NB4 (cell line): ENCODE data around the gene RASA4.
"Not testable (repeated sequence)": the region's sequence is repeated elsewhere in the genome, so short reads cannot be mapped to it uniquely, and the experiment has no call there.

Source experiments
- DNase-seq: peaks from one replicate; pipeline ENCODE4 v3.0.0; 2010; ENCODE audit warnings: low read depth
- H3K4me3 ChIP-seq: one replicate; pipeline ENCODE4 v1.5.1; 2011; ENCODE audit warnings: mild to moderate bottlenecking, low read depth, low read length, moderate library complexity

RASA4 gene

DNA sequence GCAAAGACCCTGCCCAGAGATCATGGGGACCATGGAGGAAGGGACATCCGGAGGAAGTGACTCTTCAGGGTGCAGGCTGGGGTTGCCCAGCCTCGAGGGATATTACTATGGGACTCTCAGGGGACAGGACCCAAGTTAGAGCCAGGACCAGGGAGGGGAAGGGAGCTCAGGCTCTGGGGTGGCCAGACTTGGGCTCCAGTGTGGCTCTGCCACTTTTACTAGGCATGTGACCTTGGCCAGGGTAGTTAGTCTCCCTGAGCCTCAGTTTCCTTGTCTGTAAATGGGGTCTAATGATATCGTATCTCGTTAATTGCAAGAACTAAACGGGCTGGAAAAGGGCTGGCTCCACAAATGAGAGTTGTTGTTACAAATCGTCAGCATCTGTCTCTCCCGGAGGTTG lies 6.1 kb downstream of the RASA4 start:
- not testable (repeated sequence) for DNase-seq, H3K4me3 ChIP-seq

DNA sequence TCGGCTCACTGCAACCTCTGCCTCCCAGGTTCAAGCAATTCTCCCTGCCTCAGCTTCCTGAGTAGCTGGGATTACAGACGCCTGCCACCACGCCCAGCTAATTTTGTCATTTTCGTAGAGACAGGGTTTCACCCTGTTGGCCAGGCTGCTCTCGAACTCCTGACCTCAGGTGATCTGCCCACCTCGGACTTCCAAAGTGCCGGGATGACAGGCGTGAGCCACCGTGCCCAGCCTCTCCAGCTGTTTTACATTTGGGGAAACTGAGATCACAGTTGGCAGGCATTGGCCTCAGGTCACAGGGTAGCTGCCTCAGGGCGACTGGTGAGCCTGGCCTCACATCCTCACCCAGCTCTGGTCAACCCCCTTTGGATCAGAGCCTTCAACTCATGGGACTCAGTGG lies 6.8 kb downstream of the RASA4 start:
- DNase-seq, H3K4me3 ChIP-seq: not testable (repeated sequence)

DNA sequence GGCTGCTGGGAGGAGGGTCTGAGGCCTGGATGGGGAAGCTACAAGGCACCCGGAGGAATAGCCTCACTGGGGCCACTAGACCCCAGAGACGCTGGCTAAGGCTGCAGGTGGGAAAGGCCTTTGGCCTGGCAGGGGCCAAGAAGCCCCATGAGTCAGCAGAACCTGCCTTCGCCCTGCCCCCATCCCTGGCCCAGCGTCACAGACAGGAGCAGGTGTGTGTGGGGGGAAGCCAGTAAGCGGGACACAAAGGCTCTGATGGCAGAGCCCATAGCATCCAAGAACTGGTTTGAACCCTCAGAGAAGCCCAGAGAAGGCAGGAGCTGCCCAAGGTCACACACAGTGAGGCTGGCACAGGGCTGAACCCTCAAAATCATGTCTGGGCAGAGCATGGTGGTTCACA lies 9.7 kb downstream of the RASA4 start:
- not testable (repeated sequence) for H3K4me3 ChIP-seq, DNase-seq

DNA sequence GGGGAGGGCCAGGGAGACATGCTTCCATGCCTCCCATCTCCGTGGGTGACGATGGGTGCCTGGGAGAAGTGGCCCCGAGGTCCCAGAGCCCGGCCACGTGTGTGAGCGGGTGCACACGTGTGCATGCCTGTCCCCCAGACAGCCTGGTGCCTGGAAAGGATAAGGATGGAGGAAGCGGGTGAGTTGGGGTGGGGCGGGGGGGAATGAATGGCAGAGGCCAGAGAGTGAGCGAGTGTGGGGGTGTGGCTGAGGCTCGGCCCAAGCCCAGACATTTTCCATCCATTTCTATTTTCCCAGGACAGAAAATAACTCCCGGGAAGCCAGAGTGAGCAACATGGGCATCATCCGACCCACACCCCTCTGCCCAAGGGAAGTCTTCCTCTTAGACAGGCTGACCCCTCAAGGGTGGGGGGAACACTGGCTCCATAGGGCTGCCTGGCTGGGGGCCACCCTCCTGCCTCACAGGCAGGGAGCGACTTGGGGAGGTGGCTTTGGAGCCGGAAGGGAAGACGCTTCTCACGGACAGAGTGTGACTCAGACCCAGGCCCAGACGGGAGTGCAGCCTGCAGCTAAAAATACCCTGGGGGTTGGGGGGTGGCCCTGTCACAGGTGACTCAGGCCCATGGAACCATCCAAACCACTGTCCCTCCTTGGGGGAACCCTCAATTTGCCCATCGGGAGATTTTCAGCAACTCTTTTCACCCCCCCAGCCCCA lies 12.0 kb downstream of the RASA4 start:
- DNase-seq, H3K4me3 ChIP-seq: not testable (repeated sequence)

DNA sequence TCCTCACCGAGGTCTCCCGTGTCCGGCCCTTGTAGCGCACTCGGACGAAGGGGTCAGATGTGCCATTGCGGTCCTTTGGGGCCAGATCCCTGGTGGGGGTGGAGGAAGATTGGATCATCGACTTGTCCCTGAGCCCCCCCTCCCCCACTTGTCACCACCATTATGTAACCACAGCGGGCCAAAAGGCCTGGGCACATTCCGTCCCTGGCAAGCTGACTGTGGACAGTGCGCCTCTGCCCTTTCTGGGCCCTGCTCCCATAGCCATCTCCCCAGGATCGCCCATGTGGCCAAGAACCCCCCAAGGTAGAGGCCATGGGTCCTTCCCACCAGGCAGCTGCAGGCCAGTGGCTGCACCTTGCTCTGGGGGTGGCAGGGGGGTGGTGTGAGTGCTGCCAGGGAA lies 14.2 kb downstream of the RASA4 start:
- not testable (repeated sequence) for DNase-seq, H3K4me3 ChIP-seq

DNA sequence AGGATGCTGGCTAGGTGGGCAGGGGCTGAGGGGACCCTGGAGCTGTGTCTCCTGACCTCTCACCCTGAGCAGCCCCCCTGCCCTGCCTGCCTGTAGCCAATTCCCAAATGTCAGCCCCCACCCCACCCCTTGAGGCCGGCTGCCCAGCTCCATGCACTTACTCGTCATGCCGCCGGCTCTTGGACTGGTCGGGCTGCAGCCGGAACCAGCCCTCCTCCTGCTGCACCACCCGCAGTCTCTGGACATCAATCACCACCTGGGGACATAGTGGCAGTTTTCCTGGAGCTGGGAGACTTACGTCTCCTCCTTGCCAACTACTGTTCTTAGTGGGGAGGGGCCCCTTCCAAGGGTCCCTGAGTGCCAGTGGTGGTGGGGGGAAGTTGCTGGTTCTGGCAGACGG lies 16.9 kb downstream of the RASA4 start:
- not testable (repeated sequence) for H3K4me3 ChIP-seq, DNase-seq

DNA sequence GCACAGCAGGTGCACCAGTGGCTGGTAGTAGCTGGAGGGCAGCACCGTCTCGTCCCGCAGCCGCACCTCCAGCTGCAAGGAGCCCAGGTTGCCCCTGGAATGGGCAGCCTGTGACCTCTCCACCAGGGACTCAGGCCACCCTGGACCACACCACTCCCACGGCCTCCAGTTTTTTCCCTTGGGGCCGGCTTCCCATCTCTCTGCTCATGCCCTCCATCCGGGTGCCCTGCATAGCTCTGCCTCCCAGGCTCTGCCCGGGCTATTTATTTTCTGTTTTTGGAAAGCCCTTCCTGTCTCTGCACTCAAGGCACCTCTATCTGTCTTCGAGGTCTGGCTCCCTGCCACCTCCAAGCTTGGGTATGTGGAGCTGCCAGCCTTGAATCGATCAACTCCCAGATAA lies 20.5 kb downstream of the RASA4 start:
- not testable (repeated sequence) for DNase-seq, H3K4me3 ChIP-seq

DNA sequence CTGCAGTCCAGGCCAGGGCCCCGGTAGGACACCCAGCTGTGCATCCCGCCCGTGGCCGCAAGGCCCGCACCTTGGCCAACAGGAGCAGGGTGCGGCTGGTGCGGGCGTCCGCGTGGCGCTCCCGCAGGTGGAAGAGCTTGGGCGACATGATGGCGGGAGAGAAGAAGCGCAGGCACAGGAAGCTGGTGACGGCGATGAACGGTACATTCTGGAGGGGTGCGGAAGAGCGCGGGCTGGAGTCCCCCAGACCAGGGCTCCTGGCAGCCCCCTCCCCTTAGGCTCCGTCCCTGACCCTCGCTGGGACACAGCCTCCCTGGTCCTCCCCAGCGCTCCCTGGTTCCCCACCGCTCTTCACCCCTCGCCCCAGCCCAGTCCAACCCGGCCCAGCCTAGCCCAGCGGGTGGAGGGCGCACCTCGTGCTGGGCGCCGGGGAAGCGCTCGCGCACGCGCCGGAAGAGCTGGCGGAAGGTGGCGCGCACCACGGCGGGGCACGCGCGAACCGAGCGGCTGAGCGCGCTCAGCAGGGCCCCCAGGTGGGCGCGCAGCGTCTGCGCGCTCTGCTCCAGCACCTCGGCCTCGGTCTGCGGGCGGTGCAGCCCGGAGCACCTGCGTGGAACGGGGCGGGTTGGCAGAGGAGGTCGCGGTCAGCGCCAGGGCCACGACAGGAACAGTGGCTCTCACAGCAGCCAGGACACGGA lies 22.8 kb downstream of the RASA4 start:
- not testable (repeated sequence) for H3K4me3 ChIP-seq, DNase-seq

DNA sequence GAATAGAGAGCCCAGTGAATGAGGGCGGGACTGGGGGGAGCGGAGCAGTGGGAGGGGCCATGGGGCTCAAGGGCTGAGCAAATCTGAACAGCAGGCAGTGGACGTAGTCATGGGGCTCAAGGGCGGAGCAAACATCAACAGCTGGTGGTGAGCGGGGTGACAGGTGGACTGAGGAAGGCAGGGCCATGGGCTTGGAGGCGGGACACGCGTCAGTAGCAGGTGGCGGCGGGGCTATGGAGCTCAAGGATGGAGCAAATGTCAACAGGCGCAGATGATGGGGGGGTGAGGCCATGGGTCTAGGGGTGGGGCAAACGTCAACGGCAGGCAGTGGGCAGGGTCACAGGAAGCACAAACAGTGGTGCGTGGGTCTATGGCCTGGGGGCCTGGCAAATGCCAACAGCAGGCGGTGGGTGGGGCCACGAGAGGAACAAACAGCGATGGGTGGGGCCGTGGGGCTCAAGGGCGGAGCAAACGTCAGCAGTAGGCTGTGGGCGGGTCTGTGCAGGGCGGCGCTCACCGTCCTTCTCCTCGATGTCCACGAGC lies 24.0 kb downstream of the RASA4 start:
- DNase-seq, H3K4me3 ChIP-seq: not testable (repeated sequence)

DNA sequence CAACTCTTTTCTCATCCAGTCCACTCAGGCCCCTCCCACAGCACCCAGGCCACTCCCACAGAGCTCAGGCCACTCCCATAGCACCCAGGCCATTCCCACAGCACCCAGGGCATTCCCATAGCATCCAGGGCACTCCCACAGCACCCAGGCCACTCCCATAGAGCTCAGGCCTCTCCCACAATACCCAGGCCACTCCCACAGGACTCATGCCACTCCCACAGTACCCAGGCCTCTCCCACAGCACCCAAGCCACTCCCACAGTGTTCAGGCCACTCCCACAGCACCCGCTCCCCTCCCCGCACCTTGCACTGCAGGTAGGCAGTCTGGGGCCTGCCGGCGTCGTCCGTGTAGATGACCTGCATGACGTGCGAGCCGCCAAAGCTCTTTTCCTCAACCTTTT lies 26.7 kb downstream of the RASA4 start:
- not testable (repeated sequence) for H3K4me3 ChIP-seq, DNase-seq

DNA sequence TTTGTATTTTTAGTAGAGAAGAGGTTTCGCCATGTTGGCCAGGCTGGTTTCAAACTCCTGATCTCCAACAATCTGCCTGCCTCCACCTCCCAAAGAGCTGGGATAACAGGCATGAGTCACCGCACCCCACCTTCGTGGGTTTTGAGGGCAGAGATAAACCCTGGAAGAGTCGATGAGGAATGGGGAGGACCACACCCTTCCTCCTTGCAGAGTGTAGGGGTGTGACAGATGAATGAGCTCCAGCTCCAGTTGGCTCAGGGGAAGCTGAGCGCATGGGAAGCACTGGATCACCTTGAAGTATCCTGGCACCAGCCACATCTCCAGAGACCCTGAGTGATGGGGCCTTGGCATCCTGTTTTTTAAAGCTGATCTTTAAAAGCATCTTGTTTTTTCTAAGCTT lies 33.1 kb downstream of the RASA4 start:
- DNase-seq, H3K4me3 ChIP-seq: not testable (repeated sequence)

DNA sequence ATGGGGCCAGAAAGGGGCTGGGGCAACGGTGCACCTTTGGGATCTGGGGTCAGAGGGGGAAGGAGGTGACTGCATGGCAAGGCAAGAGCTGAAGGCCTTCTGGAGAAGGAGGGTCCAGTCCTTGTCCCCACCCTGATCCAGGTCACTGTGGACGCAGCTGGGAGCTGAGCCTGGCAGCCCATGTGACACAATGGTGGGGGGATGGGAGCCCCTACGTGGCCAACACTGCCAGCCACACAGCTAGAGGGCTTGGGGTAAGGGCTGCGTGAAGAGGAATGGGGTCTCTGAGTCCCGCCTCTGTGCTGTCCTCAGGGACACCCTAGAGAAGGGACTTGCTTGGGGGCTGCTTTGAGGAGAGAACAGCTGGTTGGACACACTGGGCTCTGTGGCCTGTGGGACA lies 34.8 kb downstream of the RASA4 start:
- not testable (repeated sequence) for H3K4me3 ChIP-seq, DNase-seq

DNA sequence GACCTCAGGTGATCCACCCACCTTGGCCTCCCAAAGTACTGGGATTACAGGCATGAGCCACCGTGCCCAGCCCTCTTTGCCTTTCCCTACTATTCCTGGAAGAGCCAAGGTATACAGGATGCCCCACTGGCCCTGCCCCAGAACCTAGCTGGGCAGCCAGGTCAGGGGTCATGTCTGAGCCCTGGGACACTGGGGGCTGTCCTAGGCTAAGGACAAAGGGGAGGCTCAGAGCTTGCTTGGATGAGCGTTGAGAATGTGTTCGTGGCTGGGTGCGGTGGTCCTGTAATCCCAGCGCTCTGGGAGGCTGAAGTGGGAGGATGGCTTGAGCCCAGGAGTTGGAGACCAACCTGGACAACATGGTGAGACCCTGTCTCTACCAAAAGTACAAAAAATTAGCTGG lies 38.1 kb downstream of the RASA4 start:
- not testable (repeated sequence) for H3K4me3 ChIP-seq, DNase-seq

DNA sequence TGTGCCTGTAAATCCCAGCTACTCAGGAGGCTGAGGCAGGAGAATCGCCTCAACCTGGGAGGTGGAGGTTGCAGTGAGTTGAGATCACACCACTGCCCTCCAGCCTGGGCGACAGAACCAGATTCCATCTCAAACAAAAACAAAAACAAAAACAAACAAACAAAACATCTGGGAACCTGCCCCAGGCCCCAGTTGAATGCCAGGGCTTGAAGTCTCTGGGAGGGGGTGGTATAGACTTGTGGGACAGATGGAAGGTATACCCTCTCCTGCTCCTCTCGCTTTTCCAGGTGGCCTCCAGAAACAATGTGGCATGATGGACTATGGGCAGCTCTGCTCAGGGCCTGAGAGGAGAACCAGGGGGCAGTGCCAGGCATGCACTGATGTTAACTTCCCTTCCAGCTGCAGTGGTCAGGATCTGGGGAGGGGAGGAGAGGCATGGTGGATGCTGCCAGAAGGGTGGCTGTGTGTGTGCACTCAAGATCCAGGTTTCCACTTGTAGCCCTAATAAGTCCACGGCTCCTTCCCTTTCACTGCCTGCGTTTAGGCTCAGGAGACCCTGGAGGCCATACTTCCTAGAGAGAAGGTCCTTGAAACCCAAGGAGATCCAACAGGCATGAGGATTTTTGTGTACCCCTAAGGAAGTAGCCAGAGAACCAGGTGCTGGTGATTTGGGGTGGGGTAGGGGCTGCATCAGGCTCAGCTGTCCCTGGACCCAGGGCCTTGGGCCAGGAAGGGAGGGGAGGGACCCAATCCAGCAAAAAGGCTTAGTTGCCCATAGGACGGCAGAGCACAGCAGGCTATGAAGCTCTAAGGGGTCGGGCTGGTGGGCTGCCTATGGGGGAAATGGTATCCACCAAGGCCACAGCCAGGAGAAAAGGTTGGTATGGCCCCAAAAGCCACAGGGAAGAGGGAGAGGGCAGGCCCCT lies 39.0 kb downstream of the RASA4 start:
- not testable (repeated sequence) for H3K4me3 ChIP-seq
- DNase-seq = peak; percentile 0

DNA sequence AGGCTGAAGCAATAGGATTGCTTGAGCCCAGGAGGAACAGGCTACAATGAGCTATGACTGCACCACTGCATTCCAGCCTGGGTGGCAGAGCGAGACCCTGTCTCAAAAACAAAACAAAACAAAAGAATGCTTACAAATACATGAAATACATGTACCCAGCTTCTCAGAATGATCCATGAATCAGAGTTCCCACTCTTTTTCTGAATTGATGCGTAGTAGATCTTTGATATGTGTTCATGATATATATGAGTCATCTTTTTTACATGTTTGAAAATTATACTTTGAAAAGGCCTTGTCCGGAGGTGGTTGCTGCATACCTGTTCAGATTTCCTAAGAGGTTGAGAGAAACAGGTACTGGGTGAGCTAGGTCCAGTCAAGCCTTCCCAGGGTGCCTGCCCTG lies 40.2 kb downstream of the RASA4 start:
- not testable (repeated sequence) for H3K4me3 ChIP-seq, DNase-seq

DNA sequence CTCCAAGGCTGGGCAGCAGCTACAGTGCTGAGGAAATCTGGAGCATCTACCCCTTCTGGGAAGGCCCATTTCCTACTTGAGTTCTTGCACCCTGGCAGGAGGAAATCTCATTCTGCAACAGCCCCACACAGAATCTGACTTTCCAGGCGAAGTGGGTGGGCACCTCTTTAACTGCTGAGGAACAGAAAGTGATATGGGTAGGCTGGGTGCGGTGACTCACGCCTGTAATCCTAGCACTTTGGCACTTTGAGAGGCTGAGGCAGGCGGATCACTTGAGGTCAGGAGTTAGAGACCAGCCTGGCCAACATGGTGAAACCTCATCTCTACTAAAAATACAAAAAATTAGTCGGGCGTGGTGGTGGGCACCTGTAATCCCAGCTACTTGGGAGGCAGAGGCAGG lies 41.9 kb downstream of the RASA4 start:
- H3K4me3 ChIP-seq, DNase-seq: not testable (repeated sequence)
